T-cell (primary cell): ENCODE measurements around the gene PDE6A. TPM values are rescaled to one million over a fixed set of nuclear protein-coding genes. Genes with fewer than 3 reads are reported as not detected.

Source experiments
- ATAC-seq, 4 experiments: fragments of 200-7000 bp in 3 of 4; fragments of 150-1000 bp in 1 of 4; cut with Tn5 transposase; replicated peaks in 1 of 4; 1 replicate in 3 of 4; 2 replicates in 1 of 4; pipeline ENCODE4 v1.10.0; 2021; ENCODE audit warnings: moderate library complexity in 3 of 4, mild to moderate bottlenecking in 2 of 4, moderate number of reproducible peaks in 1 of 4
- CTCF ChIA-PET, 2 donors: fragments of 300-600 bp; sonication (Branson Sonifier 250); formaldehyde crosslinking; loops; one replicate each; lab custom pipeline; 2022; ENCODE audit warnings: antibody characterized with exemption in 2 of 2; lab: Charles Lee
- POLR2A ChIA-PET, 2 donors: fragments of 300-600 bp; sonication (Branson Sonifier 250); formaldehyde crosslinking; loops; one replicate each; lab custom pipeline; 2022; ENCODE audit warnings: antibody characterized with exemption in 2 of 2; lab: Charles Lee
- DNase-seq, 35 experiments: peaks; one replicate each; pipeline versions ENCODE4 v3.0.0 to v3.0.0-alpha.2; 2013 to 2023
- H3K27ac ChIP-seq: one replicate; pipeline ENCODE4 v1.5.1; 2013; ENCODE audit warnings: low read length
- H3K27me3 ChIP-seq, 2 experiments: replicated peaks in 1 of 2; 1 replicate in 1 of 2; 2 replicates in 1 of 2; pipeline versions ENCODE4 v1.6.1 to v1.7.0; 2013; ENCODE audit warnings: low read length in 1 of 2, mixed read lengths in 1 of 2; ENCODE audit not compliant: control insufficient read depth in 2 of 2, insufficient read depth in 2 of 2; ENCODE audit errors: extremely low read depth in 1 of 2
- H3K36me3 ChIP-seq, 2 donors: 1 replicate in 1 of 2; 2 replicates in 1 of 2; pipeline versions ENCODE4 v1.6.1 to v1.7.0; 2013; ENCODE audit warnings: low read length in 1 of 2; ENCODE audit not compliant: control insufficient read depth in 2 of 2, insufficient read depth in 1 of 2; ENCODE audit errors: extremely low read depth in 1 of 2
- H3K4me1 ChIP-seq, 2 experiments: 1 replicate in 1 of 2; 2 replicates in 1 of 2; pipeline versions ENCODE4 v1.6.1 to v1.7.0; 2013; ENCODE audit warnings: low read length in 2 of 2, mixed read lengths in 1 of 2; ENCODE audit not compliant: insufficient read depth in 2 of 2, control insufficient read depth in 1 of 2; ENCODE audit errors: extremely low read depth in 1 of 2
- H3K4me3 ChIP-seq, 2 donors: 1 replicate in 1 of 2; 2 replicates in 1 of 2; pipeline versions ENCODE4 v1.5.1 to v1.7.0; 2013; ENCODE audit warnings: mild to moderate bottlenecking in 2 of 2, low read length in 1 of 2, moderate library complexity in 1 of 2; ENCODE audit not compliant: control insufficient read depth in 1 of 2; ENCODE audit errors: extremely low read depth in 1 of 2
- H3K9me3 ChIP-seq: 2 replicates; pipeline ENCODE4 v1.7.0; 2013
- H3K27ac Mint-ChIP-seq, 2 donors: one replicate each; pipeline ENCODE4 v1.8.0; 2020 to 2021; ENCODE audit warnings: mild to moderate bottlenecking in 2 of 2, mixed read lengths in 2 of 2
- H3K27me3 Mint-ChIP-seq, 2 donors: one replicate each; pipeline ENCODE4 v1.8.0; 2021 to 2022; ENCODE audit warnings: mixed read lengths in 2 of 2
- H3K36me3 Mint-ChIP-seq: one replicate; pipeline ENCODE4 v1.8.0; 2021; ENCODE audit warnings: mixed read lengths
- H3K4me1 Mint-ChIP-seq, 3 donors: one replicate each; pipeline ENCODE4 v1.8.0; 2020 to 2022; ENCODE audit warnings: mixed read lengths in 3 of 3, mild to moderate bottlenecking in 1 of 3
- H3K4me3 Mint-ChIP-seq, 3 donors: one replicate each; pipeline ENCODE4 v1.8.0; 2020 to 2022; ENCODE audit warnings: mild to moderate bottlenecking in 3 of 3, mixed read lengths in 3 of 3, moderate library complexity in 3 of 3
- H3K9me3 Mint-ChIP-seq, 3 donors: one replicate each; pipeline ENCODE4 v1.8.0; 2020 to 2022; ENCODE audit warnings: mixed read lengths in 3 of 3
- WGBS: methylation state at CpG from one replicate; pipeline ENCODE4 v1.1.5; 2013; ENCODE audit warnings: missing lambda C conversion rate; ENCODE audit not compliant: insufficient coverage; 5-methylcytosine and 5-hydroxymethylcytosine counted together
- total RNA-seq, 35 experiments: library from RNA in 6 of 35; stranded (reverse) in 6 of 35; fragments of 120-200 nt in 1 of 35; gene quantifications; one replicate each; pipeline versions ENCODE4 v1.2.1 to v1.2.4 and lab custom pipeline; 2013 to 2026

The PDE6A gene
- total RNA-seq, 5 donors from 2014 or later (not counting 1 experiment from before 2014, with no cell fraction given) = not detected

- DNase-seq = peak in 3 of 35 experiments; percentile 2 to 29 (median 7)
- CTCF ChIA-PET = interaction anchor here (0.5 to 2.5 kb wide), 10 partner anchors 8 to 1506 kb away, joined by 3 to 13 read pairs (median 3); partner anchors contain the start of genes HMGXB3 (in 1 of the 2) and TIGD6 (in 1 of the 2)
Observed at GRCh38 chr5:149961957-149962409, 17.4 kb upstream of the PDE6A start.

DNA sequence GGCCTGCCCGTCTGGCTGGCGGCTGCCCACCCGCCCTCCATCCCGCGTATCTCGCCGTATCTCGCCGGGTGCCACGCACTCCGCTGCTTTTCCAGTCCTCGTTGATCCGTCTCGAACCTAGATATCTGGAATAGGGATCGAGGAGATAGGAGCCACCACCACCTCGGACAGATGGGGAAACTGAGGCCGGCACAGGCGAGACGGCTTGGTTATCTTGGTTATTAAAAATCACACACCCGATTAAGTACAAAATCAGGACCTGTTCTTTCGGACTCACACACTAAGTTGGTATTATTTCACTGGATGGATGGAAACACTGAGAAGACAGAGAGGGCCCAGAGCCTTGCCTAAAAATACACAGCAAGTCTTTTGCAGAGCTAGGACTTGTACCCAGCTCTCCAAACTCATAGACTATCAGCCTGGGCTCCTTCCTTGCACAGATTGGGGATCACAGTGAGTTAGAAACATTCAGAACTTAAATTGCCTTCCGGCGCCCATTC lies 16.6 kb upstream of the PDE6A start:
- H3K4me3 Mint-ChIP-seq = peak overlapping the region; percentile 87 to 96 (median 90)
- Histone ChIP-seq H3K4me1 (peaks cover 6 to 21% of the 10 kb centered on the region in 2 experiments), H3K36me3 (peaks cover 0 to 2% of the 10 kb centered on the region in 2 donors), H3K27me3 (no peaks in the 10 kb centered on the region), H3K4me3 (peak overlapping the region; percentile 62 to 96), H3K27ac (peak overlapping the region; percentile 28), H3K9me3 (no peaks in the 10 kb centered on the region)
- ATAC-seq (no peak), DNase-seq (peak in 2 of 35 experiments; percentile 8 to 16)
- peaks cover 35 to 38% (median 36%) of the 10 kb centered on the region in 3 donors for H3K4me1 Mint-ChIP-seq
- H3K9me3 Mint-ChIP-seq = no peaks in the 10 kb centered on the region
- WGBS = 2% methylated on average over 10 of the region's 23 CpGs
- H3K27me3 Mint-ChIP-seq = no peaks in the 10 kb centered on the region
- CTCF ChIA-PET = interaction anchor here (0.7 to 2.5 kb wide), 6 partner anchors 9 to 410 kb away, joined by 3 to 13 read pairs (median 4); partner anchors contain the start of genes CSNK1A1 (in 1 of the 2), HMGXB3 (in 1 of the 2) and TIGD6 (in 1 of the 2)
- H3K27ac Mint-ChIP-seq = peak overlapping the region; percentile 48 to 96
- POLR2A ChIA-PET = interaction anchor here in 1 of 2 donors (1.0 kb wide), 1 partner anchor 39 kb away, joined by 3 read pairs; the partner anchor contains the start of gene TIGD6
- peaks cover 5% of the 10 kb centered on the region for H3K36me3 Mint-ChIP-seq

More at GRCh38 chr5:149961957-149962409, 17.4 kb upstream of the PDE6A start:
- H3K4me1 ChIP-seq = peaks cover 6 to 21% of the 10 kb centered on the region in 2 experiments
- no peak overlapping the region for H3K4me3 ChIP-seq
- POLR2A ChIA-PET = interaction anchor here in 1 of 2 donors (0.6 to 1.0 kb wide), 2 partner anchors 32 to 38 kb away, joined by 3 read pairs; partner anchors contain the start of gene TIGD6
- ATAC-seq = no peak
- H3K36me3 ChIP-seq = peaks cover 0 to 2% of the 10 kb centered on the region in 2 donors
- Mint-ChIP-seq H3K27ac (peak overlapping the region in 1 of 2 donors; percentile 96), H3K9me3 (no peaks in the 10 kb centered on the region), H3K27me3 (no peaks in the 10 kb centered on the region), H3K4me3 (peak overlapping the region; percentile 87 to 96 (median 90)), H3K36me3 (peaks cover 5% of the 10 kb centered on the region), H3K4me1 (peaks cover 35 to 39% (median 38%) of the 10 kb centered on the region in 3 donors)
- WGBS = 94% methylated on average over 2 of the region's 6 CpGs
- no peaks in the 10 kb centered on the region for H3K27me3 ChIP-seq
- no peak overlapping the region for H3K27ac ChIP-seq
- H3K9me3 ChIP-seq = no peaks in the 10 kb centered on the region

- Histone ChIP-seq H3K36me3 (peaks cover 0 to 2% of the 10 kb centered on the region in 2 donors), H3K4me3 (peak within 1 kb of the TSS; percentile 62 to 96), H3K27ac (peak within 1 kb of the TSS; percentile 89), H3K27me3 (no peaks in the 10 kb centered on the region), H3K4me1 (peaks cover 6 to 21% of the 10 kb centered on the region in 2 experiments), H3K9me3 (no peaks in the 10 kb centered on the region)
- peak within 1 kb of the TSS; percentile 87 to 96 (median 90) for H3K4me3 Mint-ChIP-seq
- DNase-seq (peak; percentile 84 to 96 (median 91)), ATAC-seq (peak; percentile 99)
- H3K27ac Mint-ChIP-seq = peak within 1 kb of the TSS; percentile 96 to 97
- H3K4me1 Mint-ChIP-seq = peaks cover 35 to 37% (median 36%) of the 10 kb centered on the region in 3 donors
- peaks cover 4% of the 10 kb centered on the region for H3K36me3 Mint-ChIP-seq
- CTCF ChIA-PET = interaction anchor here (0.6 to 2.5 kb wide), 11 partner anchors 30 to 1839 kb away, joined by 3 to 13 read pairs (median 3); partner anchors contain the start of genes CSNK1A1 (in 1 of the 2), HMGXB3 (in 1 of the 2) and TIGD6 (in 1 of the 2)
- no peaks in the 10 kb centered on the region for H3K9me3 Mint-ChIP-seq
- under 1% methylated on average over 81 of the region's 84 CpGs for WGBS
- H3K27me3 Mint-ChIP-seq = no peaks in the 10 kb centered on the region
- POLR2A ChIA-PET = interaction anchor here (0.6 to 1.0 kb wide), 3 partner anchors 42 to 1812 kb away, joined by 3 to 6 read pairs (median 4); no protein-coding TSS in a partner anchor
Observed at GRCh38 chr5:149960272-149961185, 15.9 kb upstream of the PDE6A start, which contains the start of gene SLC26A2. SLC26A2 (plus strand) TSS chr5:149960758; CDS start chr5:149977653, 16,895 bp downstream.

- Histone ChIP-seq H3K9me3 (no peaks in the 10 kb centered on the region), H3K27me3 (peaks cover 0 to 5% of the 10 kb centered on the region in 2 experiments), H3K4me1 (peaks cover 6 to 21% of the 10 kb centered on the region in 2 experiments), H3K36me3 (peaks cover 0 to 2% of the 10 kb centered on the region in 2 donors), H3K4me3 (peak overlapping the region; percentile 62 to 96), H3K27ac (peak overlapping the region; percentile 89)
- ChIA-PET POLR2A (interaction anchor here (0.6 to 1.0 kb wide), 3 partner anchors 42 to 1813 kb away, joined by 3 to 6 read pairs (median 4); no protein-coding TSS in a partner anchor), CTCF (interaction anchor here (0.6 to 2.5 kb wide), 13 partner anchors 23 to 1840 kb away, joined by 3 to 13 read pairs (median 3); partner anchors contain the start of genes HMGXB3 (in 1 of the 2) and TIGD6 (in 1 of the 2))
- Mint-ChIP-seq H3K27me3 (no peaks in the 10 kb centered on the region), H3K27ac (peak overlapping the region; percentile 96 to 97), H3K36me3 (peaks cover 3% of the 10 kb centered on the region), H3K4me3 (peak overlapping the region; percentile 87 to 96 (median 90)), H3K9me3 (no peaks in the 10 kb centered on the region), H3K4me1 (peaks cover 34 to 36% (median 35%) of the 10 kb centered on the region in 3 donors)
- 59% methylated on average over 3 of the region's 14 CpGs for WGBS
- ATAC-seq (no peak), DNase-seq (peak in 11 of 35 experiments; percentile 5 to 71 (median 15))
Observed at GRCh38 chr5:149959406-149960236, 15.0 kb upstream of the PDE6A start.

DNA sequence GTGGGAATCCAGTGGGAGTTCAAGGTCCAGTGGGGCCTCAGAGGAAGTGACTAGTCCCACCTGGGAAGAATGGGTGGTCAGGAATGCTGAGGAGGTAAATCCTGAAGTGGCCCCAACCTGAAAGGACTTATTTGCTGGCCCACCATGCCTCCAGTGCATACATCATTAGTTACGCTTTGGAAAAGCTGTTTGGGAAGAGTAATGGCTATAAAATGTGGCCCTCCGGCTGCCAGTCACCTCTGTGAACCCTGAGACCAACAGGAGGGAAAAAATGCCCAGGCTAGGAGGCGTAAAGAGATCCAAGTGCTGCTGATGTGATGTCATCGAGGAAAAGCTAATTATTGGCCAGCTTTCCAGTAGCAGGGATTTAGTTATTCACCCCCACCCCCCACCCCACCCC lies 13.3 kb upstream of the PDE6A start:
- Histone ChIP-seq H3K27me3 (peaks cover 0 to 10% of the 10 kb centered on the region in 2 experiments), H3K27ac (no peak overlapping the region), H3K9me3 (no peaks in the 10 kb centered on the region), H3K4me3 (no peak overlapping the region), H3K4me1 (peaks cover 6 to 21% of the 10 kb centered on the region in 2 experiments), H3K36me3 (no peaks in the 10 kb centered on the region)
- DNase-seq (no peak), ATAC-seq (no peak)
- H3K36me3 Mint-ChIP-seq = peaks cover 3% of the 10 kb centered on the region
- ChIA-PET CTCF (interaction anchor here in 1 of 2 donors (0.9 kb wide), 1 partner anchor 24 kb away, joined by 3 read pairs; no protein-coding TSS in a partner anchor), POLR2A (interaction anchor here in 1 of 2 donors (0.6 kb wide), 1 partner anchor 1076 kb away, joined by 3 read pairs; no protein-coding TSS in a partner anchor)
- no peaks in the 10 kb centered on the region for H3K27me3 Mint-ChIP-seq
- WGBS = no CpG with 5 or more reads among the region's 4 CpGs
- H3K9me3 Mint-ChIP-seq = no peaks in the 10 kb centered on the region
- H3K4me3 Mint-ChIP-seq = no peak overlapping the region
- H3K4me1 Mint-ChIP-seq = peaks cover 32 to 35% (median 34%) of the 10 kb centered on the region in 3 donors
- no peak overlapping the region for H3K27ac Mint-ChIP-seq
